Measurements from ENCODE around the gene ARID3C.

- no peak for TF ChIP-seq POLR2A (IDR thresholded peaks at IDR 0.05)
- TF ChIP-seq, protein P1, sequence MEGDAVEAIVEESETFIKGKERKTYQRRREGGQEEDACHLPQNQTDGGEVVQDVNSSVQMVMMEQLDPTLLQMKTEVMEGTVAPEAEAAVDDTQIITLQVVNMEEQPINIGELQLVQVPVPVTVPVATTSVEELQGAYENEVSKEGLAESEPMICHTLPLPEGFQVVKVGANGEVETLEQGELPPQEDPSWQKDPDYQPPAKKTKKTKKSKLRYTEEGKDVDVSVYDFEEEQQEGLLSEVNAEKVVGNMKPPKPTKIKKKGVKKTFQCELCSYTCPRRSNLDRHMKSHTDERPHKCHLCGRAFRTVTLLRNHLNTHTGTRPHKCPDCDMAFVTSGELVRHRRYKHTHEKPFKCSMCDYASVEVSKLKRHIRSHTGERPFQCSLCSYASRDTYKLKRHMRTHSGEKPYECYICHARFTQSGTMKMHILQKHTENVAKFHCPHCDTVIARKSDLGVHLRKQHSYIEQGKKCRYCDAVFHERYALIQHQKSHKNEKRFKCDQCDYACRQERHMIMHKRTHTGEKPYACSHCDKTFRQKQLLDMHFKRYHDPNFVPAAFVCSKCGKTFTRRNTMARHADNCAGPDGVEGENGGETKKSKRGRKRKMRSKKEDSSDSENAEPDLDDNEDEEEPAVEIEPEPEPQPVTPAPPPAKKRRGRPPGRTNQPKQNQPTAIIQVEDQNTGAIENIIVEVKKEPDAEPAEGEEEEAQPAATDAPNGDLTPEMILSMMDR (IDR thresholded peaks at IDR 0.05), result peak; percentile 54 to 88 (median 83)
Observed at GRCh38 chr9:34603610-34604231, 25.1 kb downstream of the ARID3C start.

All from body of pancreas (tissue), 4 donors.